ENCODE measurements around the gene HERC2. TPM values are rescaled to one million over a fixed set of nuclear protein-coding genes. Genes with fewer than 3 reads are reported as not detected.

The HERC2 gene
- total RNA-seq, 2 experiments from 2014 or later: 36.0 to 36.5 TPM

DNA sequence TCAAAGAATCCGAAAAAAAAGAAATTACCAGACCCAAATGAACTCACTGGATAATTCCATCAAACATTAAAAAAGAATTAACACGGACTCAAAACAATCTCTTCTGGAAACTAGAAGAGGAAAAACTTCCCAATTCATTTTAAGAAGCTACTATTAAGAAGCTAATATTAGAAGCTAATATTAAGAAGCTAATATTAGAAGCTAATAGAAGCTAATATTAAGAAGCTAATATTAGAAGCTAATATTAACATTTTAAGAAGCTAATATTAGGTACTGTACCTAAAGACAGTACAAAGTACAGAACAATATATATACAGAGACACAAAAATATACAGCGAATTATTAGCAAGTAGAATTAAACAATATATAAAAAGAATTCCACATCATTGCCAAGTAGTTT is 35.9 kb downstream of the HERC2 start:
- Mint-ChIP-seq H3K27ac (no peak overlapping the region), H3K4me1 (ENCODE audit: low read depth) (peaks cover 22% of the 10 kb centered on the region), H3K9me3 (peaks cover 6% of the 10 kb centered on the region), H3K27me3 (no peaks in the 10 kb centered on the region), H3K4me3 (no peak overlapping the region), H3K36me3 (ENCODE audit: low read depth) (peaks cover 87% of the 10 kb centered on the region)
- POLR2A ChIA-PET: interaction anchor here (0.8 kb wide), 1 partner anchor 15 kb away, joined by 5 read pairs; no protein-coding TSS in a partner anchor
- H3K36me3 ChIP-seq (ENCODE audit: insufficient read depth, low read length): peaks cover 15% of the 10 kb centered on the region
- H3K4me1 ChIP-seq (ENCODE audit: insufficient read depth, low read length): no peaks in the 10 kb centered on the region
- H3K4me3 ChIP-seq (ENCODE audit: low read length): no peak overlapping the region
- TF ChIP-seq, protein P1, sequence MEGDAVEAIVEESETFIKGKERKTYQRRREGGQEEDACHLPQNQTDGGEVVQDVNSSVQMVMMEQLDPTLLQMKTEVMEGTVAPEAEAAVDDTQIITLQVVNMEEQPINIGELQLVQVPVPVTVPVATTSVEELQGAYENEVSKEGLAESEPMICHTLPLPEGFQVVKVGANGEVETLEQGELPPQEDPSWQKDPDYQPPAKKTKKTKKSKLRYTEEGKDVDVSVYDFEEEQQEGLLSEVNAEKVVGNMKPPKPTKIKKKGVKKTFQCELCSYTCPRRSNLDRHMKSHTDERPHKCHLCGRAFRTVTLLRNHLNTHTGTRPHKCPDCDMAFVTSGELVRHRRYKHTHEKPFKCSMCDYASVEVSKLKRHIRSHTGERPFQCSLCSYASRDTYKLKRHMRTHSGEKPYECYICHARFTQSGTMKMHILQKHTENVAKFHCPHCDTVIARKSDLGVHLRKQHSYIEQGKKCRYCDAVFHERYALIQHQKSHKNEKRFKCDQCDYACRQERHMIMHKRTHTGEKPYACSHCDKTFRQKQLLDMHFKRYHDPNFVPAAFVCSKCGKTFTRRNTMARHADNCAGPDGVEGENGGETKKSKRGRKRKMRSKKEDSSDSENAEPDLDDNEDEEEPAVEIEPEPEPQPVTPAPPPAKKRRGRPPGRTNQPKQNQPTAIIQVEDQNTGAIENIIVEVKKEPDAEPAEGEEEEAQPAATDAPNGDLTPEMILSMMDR (IDR thresholded peaks at IDR 0.05): no peak
- CTCF ChIA-PET: no interaction called here
- ATAC-seq (ENCODE audit: poor library complexity): no peak
- no peak for DNase-seq
- intact Hi-C loops (cut with DNase I, micrococcal nuclease): no loop called here
- no peaks in the 10 kb centered on the region for H3K27me3 ChIP-seq (ENCODE audit: control insufficient read depth in 1 of 2, insufficient read depth in 2 of 2, low read length in 2 of 2)
- peaks cover 0 to 5% of the 10 kb centered on the region in 2 experiments for H3K9me3 ChIP-seq (ENCODE audit: control insufficient read depth in 1 of 2, insufficient read depth in 1 of 2, low read length in 2 of 2)
- no peak overlapping the region for H3K27ac ChIP-seq (ENCODE audit: low read depth in 1 of 2, low read length in 2 of 2)

DNA sequence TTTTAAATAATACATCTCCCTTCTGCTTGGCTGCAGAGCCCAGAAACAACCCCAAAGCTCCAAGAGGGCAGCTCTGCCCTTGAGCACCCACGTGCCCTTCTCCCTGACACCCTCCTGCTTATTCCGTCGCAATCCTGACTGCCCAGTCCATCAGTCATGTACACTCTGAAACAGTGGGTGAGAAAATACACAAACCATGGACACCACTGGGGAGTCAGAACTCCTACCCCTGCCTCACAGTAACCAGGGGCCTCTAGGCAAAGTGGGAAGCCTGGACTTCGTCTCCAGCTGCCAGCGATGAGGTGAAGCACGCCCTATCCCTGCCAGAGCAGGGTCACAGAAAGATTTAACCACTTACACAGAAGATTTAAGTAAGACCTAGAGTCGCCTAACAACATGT is 40.1 kb downstream of the HERC2 start:
- Histone ChIP-seq H3K9me3 (ENCODE audit: control insufficient read depth in 1 of 2, insufficient read depth in 1 of 2, low read length in 2 of 2) (peaks cover 0 to 5% of the 10 kb centered on the region in 2 experiments), H3K4me3 (ENCODE audit: low read length) (no peak overlapping the region), H3K27ac (ENCODE audit: low read depth in 1 of 2, low read length in 2 of 2) (no peak overlapping the region), H3K4me1 (ENCODE audit: insufficient read depth, low read length) (no peaks in the 10 kb centered on the region), H3K27me3 (ENCODE audit: control insufficient read depth in 1 of 2, insufficient read depth in 2 of 2, low read length in 2 of 2) (no peaks in the 10 kb centered on the region), H3K36me3 (ENCODE audit: insufficient read depth, low read length) (peaks cover 3% of the 10 kb centered on the region)
- TF ChIP-seq, protein P1 (IDR thresholded peaks at IDR 0.05): no peak
- DNase-seq: no peak
- POLR2A ChIA-PET: no interaction called here
- Mint-ChIP-seq H3K4me1 (ENCODE audit: low read depth) (peaks cover 22% of the 10 kb centered on the region), H3K4me3 (no peak overlapping the region), H3K27ac (no peak overlapping the region), H3K36me3 (ENCODE audit: low read depth) (peaks cover 90% of the 10 kb centered on the region), H3K9me3 (peaks cover 3% of the 10 kb centered on the region), H3K27me3 (no peaks in the 10 kb centered on the region)
- CTCF ChIA-PET: no interaction called here
- intact Hi-C loops (cut with DNase I, micrococcal nuclease): no loop called here
- ATAC-seq (ENCODE audit: poor library complexity): no peak

DNA sequence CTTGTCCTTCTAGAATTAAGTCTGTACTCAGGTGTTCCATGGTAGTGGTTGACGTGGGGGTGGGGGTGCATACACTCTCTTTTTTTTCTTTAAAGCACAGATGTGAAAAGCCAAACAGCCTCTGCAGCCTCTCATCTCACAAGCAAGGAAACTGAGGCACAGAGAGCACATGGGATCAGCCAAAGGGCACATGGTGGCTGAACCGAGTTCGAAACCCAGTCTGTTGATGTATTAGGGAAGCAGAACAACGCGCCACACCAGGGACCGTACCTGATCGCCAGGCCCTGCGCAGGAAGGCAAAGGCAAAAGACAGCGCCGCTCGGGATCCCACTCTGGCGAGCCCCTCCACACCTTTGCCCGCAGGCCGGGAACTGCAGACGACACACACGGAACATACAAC is 47.3 kb downstream of the HERC2 start:
- no peaks in the 10 kb centered on the region for H3K9me3 Mint-ChIP-seq
- H3K36me3 Mint-ChIP-seq (ENCODE audit: low read depth): peaks cover 79% of the 10 kb centered on the region
- ChIA-PET POLR2A (no interaction called here), CTCF (no interaction called here)
- Histone ChIP-seq H3K4me1 (ENCODE audit: insufficient read depth, low read length) (no peaks in the 10 kb centered on the region), H3K36me3 (ENCODE audit: insufficient read depth, low read length) (peaks cover 27% of the 10 kb centered on the region), H3K4me3 (ENCODE audit: low read length) (no peak overlapping the region), H3K27ac (ENCODE audit: low read depth in 1 of 2, low read length in 2 of 2) (no peak overlapping the region), H3K9me3 (ENCODE audit: control insufficient read depth in 1 of 2, insufficient read depth in 1 of 2, low read length in 2 of 2) (no peaks in the 10 kb centered on the region), H3K27me3 (ENCODE audit: control insufficient read depth in 1 of 2, insufficient read depth in 2 of 2, low read length in 2 of 2) (no peaks in the 10 kb centered on the region)
- no peak overlapping the region for H3K27ac Mint-ChIP-seq
- H3K27me3 Mint-ChIP-seq: no peaks in the 10 kb centered on the region
- ATAC-seq (ENCODE audit: poor library complexity): no peak
- H3K4me3 Mint-ChIP-seq: no peak overlapping the region
- H3K4me1 Mint-ChIP-seq (ENCODE audit: low read depth): no peaks in the 10 kb centered on the region
- DNase-seq: no peak
- intact Hi-C loops (cut with DNase I, micrococcal nuclease): no loop called here
- TF ChIP-seq, protein P1 (IDR thresholded peaks at IDR 0.05): no peak

All from CD4-positive, alpha-beta T cell (primary cell).